H9 (cell line): Measurements from ENCODE around the gene RALGPS2. TPM values are rescaled to one million over a fixed set of nuclear protein-coding genes. Genes with fewer than 3 reads are reported as not detected.

Experiments used
- DNase-seq: peaks from one replicate; pipeline ENCODE4 v3.0.0-alpha.2; 2017
- H2AFZ ChIP-seq: one replicate; pipeline ENCODE4 v1.6.1; 2013; ENCODE audit warnings: mild to moderate bottlenecking, low read length, control low read depth, moderate library complexity
- H2AK5ac ChIP-seq: 2 replicates; pipeline ENCODE4 v1.6.1; 2013; ENCODE audit warnings: low read length, control low read depth, mixed read lengths; ENCODE audit not compliant: insufficient read length
- H2BK120ac ChIP-seq: one replicate; pipeline ENCODE4 v1.6.1; 2013; ENCODE audit warnings: low read depth, mild to moderate bottlenecking, low read length, control low read depth, inconsistent platforms; ENCODE audit not compliant: poor library complexity, severe bottlenecking
- H2BK12ac ChIP-seq: 2 replicates; pipeline ENCODE4 v1.6.1; 2013; ENCODE audit warnings: low read length, control low read depth, mixed read lengths, low read depth; ENCODE audit not compliant: insufficient read length
- H2BK15ac ChIP-seq: 2 replicates; pipeline ENCODE4 v1.6.1; 2013; ENCODE audit warnings: low read depth, low read length, control low read depth
- H2BK20ac ChIP-seq: one replicate; pipeline ENCODE4 v1.6.1; 2013; ENCODE audit warnings: low read depth, mild to moderate bottlenecking, low read length, control low read depth, inconsistent platforms; ENCODE audit not compliant: poor library complexity, severe bottlenecking
- H2BK5ac ChIP-seq: 2 replicates; pipeline ENCODE4 v1.6.1; 2013; ENCODE audit warnings: low read length, control low read depth, mixed read lengths; ENCODE audit not compliant: insufficient read length
- H3K14ac ChIP-seq: 2 replicates; pipeline ENCODE4 v1.6.1; 2013; ENCODE audit warnings: low read length, control low read depth; ENCODE audit not compliant: insufficient read depth
- H3K18ac ChIP-seq: 2 replicates; pipeline ENCODE4 v1.6.1; 2013; ENCODE audit warnings: low read depth, mild to moderate bottlenecking, mixed read lengths, low read length, control low read depth; ENCODE audit not compliant: insufficient read length
- H3K23ac ChIP-seq: 2 replicates; pipeline ENCODE4 v1.6.1; 2013; ENCODE audit warnings: low read length, control low read depth, mixed read lengths, low read depth; ENCODE audit not compliant: insufficient read length
- H3K23me2 ChIP-seq: 2 replicates; pipeline ENCODE4 v1.6.1; 2013; ENCODE audit warnings: low read depth, mild to moderate bottlenecking, mixed read lengths, low read length, control low read depth; ENCODE audit not compliant: insufficient read length, poor library complexity, severe bottlenecking
- H3K27ac ChIP-seq: 2 replicates; pipeline ENCODE4 v1.5.1; 2013; ENCODE audit warnings: low read length, control low read depth, mixed read lengths, low read depth; ENCODE audit not compliant: insufficient read length
- H3K27me3 ChIP-seq: 2 replicates; pipeline ENCODE4 v1.6.1; 2013; ENCODE audit warnings: low read length, control low read depth, inconsistent platforms; ENCODE audit not compliant: insufficient read depth
- H3K4ac ChIP-seq: 2 replicates; pipeline ENCODE4 v1.6.1; 2013; ENCODE audit warnings: low read depth, mild to moderate bottlenecking, control low read depth, inconsistent platforms, low read length, moderate library complexity
- H3K4me1 ChIP-seq: 2 replicates; pipeline ENCODE4 v1.6.1; 2013; ENCODE audit warnings: low read length, control low read depth, inconsistent platforms; ENCODE audit not compliant: insufficient read depth
- H3K4me2 ChIP-seq: 2 replicates; pipeline ENCODE4 v1.6.1; 2013; ENCODE audit warnings: low read length, control low read depth, mixed read lengths; ENCODE audit not compliant: insufficient read length, insufficient read depth
- H3K56ac ChIP-seq: 2 replicates; pipeline ENCODE4 v1.6.1; 2013; ENCODE audit warnings: low read depth, mild to moderate bottlenecking, mixed read lengths, low read length, control low read depth; ENCODE audit not compliant: insufficient read length
- H3K79me1 ChIP-seq: 2 replicates; pipeline ENCODE4 v1.6.1; 2013; ENCODE audit warnings: low read depth, mild to moderate bottlenecking, moderate library complexity, low read length, control low read depth, inconsistent platforms; ENCODE audit not compliant: insufficient read depth, poor library complexity, severe bottlenecking
- H3K79me2 ChIP-seq: 2 replicates; pipeline ENCODE4 v1.6.1; 2013; ENCODE audit warnings: low read length, control low read depth, inconsistent platforms; ENCODE audit not compliant: insufficient read depth
- H3K9ac ChIP-seq: 2 replicates; pipeline ENCODE4 v1.6.1; 2013; ENCODE audit warnings: low read length, control low read depth, mixed read lengths; ENCODE audit not compliant: insufficient read length; ENCODE audit errors: extremely low read depth
- H3K9me3 ChIP-seq: one replicate; pipeline ENCODE4 v1.6.1; 2013; ENCODE audit warnings: low read depth, low read length, inconsistent platforms; ENCODE audit not compliant: control insufficient read depth
- H3T11ph ChIP-seq: one replicate; pipeline ENCODE4 v1.6.1; 2013; ENCODE audit warnings: mild to moderate bottlenecking, low read length, control low read depth, inconsistent platforms
- H4K20me1 ChIP-seq: one replicate; pipeline ENCODE4 v1.6.1; 2013; ENCODE audit not compliant: control insufficient read depth, insufficient read length, insufficient read depth
- H4K5ac ChIP-seq: 2 replicates; pipeline ENCODE4 v1.6.1; 2013; ENCODE audit warnings: low read depth, mild to moderate bottlenecking, mixed read lengths, low read length, control low read depth; ENCODE audit not compliant: insufficient read length
- H4K8ac ChIP-seq: replicated peaks from 2 replicates; pipeline ENCODE4 v1.6.1; 2013; ENCODE audit warnings: low read length, control low read depth, mixed read lengths, low read depth; ENCODE audit not compliant: insufficient read length
- H4K91ac ChIP-seq: 2 replicates; pipeline ENCODE4 v1.6.1; 2013; ENCODE audit warnings: low read depth, mild to moderate bottlenecking, moderate library complexity, mixed read lengths, low read length, control low read depth; ENCODE audit not compliant: insufficient read length
- H3K27ac Mint-ChIP-seq, 3 experiments: 2 replicates in 2 of 3; 3 replicates in 1 of 3; pipeline ENCODE4 v1.8.0; 2020 to 2021; ENCODE audit warnings: mixed read lengths in 3 of 3, mild to moderate bottlenecking in 1 of 3, moderate library complexity in 1 of 3
- H3K27me3 Mint-ChIP-seq: 2 replicates; pipeline ENCODE4 v1.8.0; 2021; ENCODE audit warnings: low read depth, mild to moderate bottlenecking, moderate library complexity, mixed read lengths
- H3K36me3 Mint-ChIP-seq, 3 experiments: 2 replicates in 2 of 3; 3 replicates in 1 of 3; pipeline ENCODE4 v1.8.0; 2020 to 2021; ENCODE audit warnings: low read depth in 3 of 3, mixed read lengths in 3 of 3; ENCODE audit not compliant: insufficient read depth in 1 of 3
- H3K4me1 Mint-ChIP-seq, 2 experiments: 2 replicates each; pipeline ENCODE4 v1.8.0; 2020; ENCODE audit warnings: mixed read lengths in 2 of 2
- H3K4me3 Mint-ChIP-seq, 2 experiments: 2 replicates in 1 of 2; 3 replicates in 1 of 2; pipeline ENCODE4 v1.8.0; 2020 to 2021; ENCODE audit warnings: mild to moderate bottlenecking in 2 of 2, mixed read lengths in 2 of 2, moderate library complexity in 1 of 2
- H3K9me3 Mint-ChIP-seq, 2 experiments: 2 replicates in 1 of 2; 3 replicates in 1 of 2; pipeline ENCODE4 v1.8.0; 2020; ENCODE audit warnings: mild to moderate bottlenecking in 2 of 2, mixed read lengths in 2 of 2, moderate library complexity in 1 of 2
- WGBS: extraction: QIAGEN DNeasy Blood & Tissue Kit; methylation state at CpG from one replicate; pipeline ENCODE4 v1.1.7; 2013; ENCODE audit warnings: missing lambda C conversion rate, low lambda C conversion rate, mixed read lengths; ENCODE audit not compliant: insufficient read length; ENCODE audit errors: extremely low coverage; 5-methylcytosine and 5-hydroxymethylcytosine counted together
- total RNA-seq: library from RNA; stranded (reverse); gene quantifications from 2 replicates; pipeline ENCODE4 v1.2.1, GENCODE V29; 2021
- TF ChIP-seq, protein P1 (sequence below): fragments of 200-600 bp; sonication (generic); conservative IDR thresholded peaks from 3 replicates; pipeline ENCODE4 v1.8.0; 2021; ENCODE audit warnings: antibody characterized with exemption, mild to moderate bottlenecking

The RALGPS2 gene
- total RNA-seq, 1 experiment from 2014 or later: 32.6 TPM

DNA sequence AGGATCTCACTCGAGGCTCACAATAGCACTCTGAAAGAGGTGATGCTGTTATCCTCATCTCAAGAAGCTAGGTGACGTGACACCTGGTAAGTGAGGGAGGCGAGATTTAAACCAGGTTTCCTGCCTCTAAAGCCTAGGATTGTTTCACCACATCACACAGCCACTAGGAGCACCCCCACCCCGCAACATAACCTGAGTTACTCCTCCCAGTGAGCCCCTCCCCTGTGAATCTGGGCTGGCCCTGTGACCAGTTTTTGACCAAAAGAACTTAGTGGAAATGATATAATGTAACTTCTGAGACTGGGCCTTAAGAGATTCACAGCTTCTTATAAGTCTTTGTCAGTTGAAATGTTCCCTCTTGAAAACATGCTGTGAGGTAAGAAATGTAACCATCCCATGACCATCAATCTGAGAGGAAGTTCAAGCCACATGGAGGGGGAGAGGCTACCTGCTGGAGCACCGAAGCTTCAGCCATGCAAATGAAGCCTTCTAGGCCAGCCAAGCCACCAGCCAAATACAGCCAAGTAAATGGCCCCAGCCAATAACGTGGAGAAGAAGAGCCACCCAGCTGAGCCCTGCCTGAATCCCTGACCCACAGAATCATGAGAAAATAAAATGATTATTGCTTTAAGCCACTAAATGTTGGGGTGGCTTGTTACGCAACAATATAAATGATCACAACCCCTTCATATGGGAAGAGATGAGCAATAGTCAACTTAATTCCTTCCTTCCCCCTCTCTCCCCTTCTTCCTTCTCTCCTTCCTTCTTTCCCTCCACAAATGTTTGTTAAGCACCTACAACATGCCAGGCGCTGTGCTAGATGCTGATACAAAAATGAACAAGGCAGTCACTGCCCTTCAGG lies 239.7 kb downstream of the RALGPS2 start:
- no CpG with 5 or more reads among the region's 8 CpGs for WGBS

More for the DNA sequence above, 239.7 kb downstream of the RALGPS2 start:
- H3K27me3 Mint-ChIP-seq: no peaks in the 10 kb centered on the region; the same call in 1 of the 2 replicates
- H3K4me1 Mint-ChIP-seq: 0 out of 4 replicates have a peak, but pooled peaks cover 0 to under 1% of the 10 kb centered on the region in 2 experiments
- H2BK5ac ChIP-seq: no peak overlapping the region
- peaks cover 0 to 4% (median 0%) of the 10 kb centered on the region in 3 experiments; a peak in 3 of 7 replicates for H3K36me3 Mint-ChIP-seq
- no peaks in the 10 kb centered on the region for H3K4me1 ChIP-seq
- H3K14ac ChIP-seq: no peak overlapping the region
- no peak overlapping the region for H3T11ph ChIP-seq
- no peak overlapping the region for H3K9ac ChIP-seq
- no peak overlapping the region for H2AFZ ChIP-seq
- no peak overlapping the region for H3K27ac ChIP-seq
- no peak overlapping the region for H4K5ac ChIP-seq
- no peak overlapping the region for H2BK15ac ChIP-seq
- H3K56ac ChIP-seq: no peak overlapping the region
- H3K4me3 Mint-ChIP-seq: no peak overlapping the region
- no peaks in the 10 kb centered on the region for H3K79me2 ChIP-seq
- no peaks in the 10 kb centered on the region for H3K9me3 ChIP-seq
- H3K18ac ChIP-seq: no peak overlapping the region
- TF ChIP-seq, protein P1, sequence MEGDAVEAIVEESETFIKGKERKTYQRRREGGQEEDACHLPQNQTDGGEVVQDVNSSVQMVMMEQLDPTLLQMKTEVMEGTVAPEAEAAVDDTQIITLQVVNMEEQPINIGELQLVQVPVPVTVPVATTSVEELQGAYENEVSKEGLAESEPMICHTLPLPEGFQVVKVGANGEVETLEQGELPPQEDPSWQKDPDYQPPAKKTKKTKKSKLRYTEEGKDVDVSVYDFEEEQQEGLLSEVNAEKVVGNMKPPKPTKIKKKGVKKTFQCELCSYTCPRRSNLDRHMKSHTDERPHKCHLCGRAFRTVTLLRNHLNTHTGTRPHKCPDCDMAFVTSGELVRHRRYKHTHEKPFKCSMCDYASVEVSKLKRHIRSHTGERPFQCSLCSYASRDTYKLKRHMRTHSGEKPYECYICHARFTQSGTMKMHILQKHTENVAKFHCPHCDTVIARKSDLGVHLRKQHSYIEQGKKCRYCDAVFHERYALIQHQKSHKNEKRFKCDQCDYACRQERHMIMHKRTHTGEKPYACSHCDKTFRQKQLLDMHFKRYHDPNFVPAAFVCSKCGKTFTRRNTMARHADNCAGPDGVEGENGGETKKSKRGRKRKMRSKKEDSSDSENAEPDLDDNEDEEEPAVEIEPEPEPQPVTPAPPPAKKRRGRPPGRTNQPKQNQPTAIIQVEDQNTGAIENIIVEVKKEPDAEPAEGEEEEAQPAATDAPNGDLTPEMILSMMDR: no peak
- DNase-seq: no peak
- H4K8ac ChIP-seq: no peak overlapping the region
- H4K91ac ChIP-seq: no peak overlapping the region
- no peaks in the 10 kb centered on the region for H3K23me2 ChIP-seq
- no peaks in the 10 kb centered on the region for H3K27me3 ChIP-seq
- no peak overlapping the region for H3K27ac Mint-ChIP-seq
- no peak overlapping the region for H2BK12ac ChIP-seq
- H2BK20ac ChIP-seq: no peak overlapping the region
- H3K4me2 ChIP-seq: no peak overlapping the region
- no peak overlapping the region for H3K23ac ChIP-seq
- no peak overlapping the region for H3K4ac ChIP-seq
- H3K9me3 Mint-ChIP-seq: peaks cover 5 to 18% of the 10 kb centered on the region in 2 experiments
- no peak overlapping the region for H2BK120ac ChIP-seq
- no peak overlapping the region for H2AK5ac ChIP-seq
- no peaks in the 10 kb centered on the region for H4K20me1 ChIP-seq
- H3K79me1 ChIP-seq: no peaks in the 10 kb centered on the region
